Activated naive CD4-positive, alpha-beta T cell treated with anti-CD3 and anti-CD28 coated beads, Interleukin-2, amount 10 ng/mL, durations not matched to agents 7 days and 5 days (primary cell): ENCODE results near the gene RASD1.

ENCODE experiments used
- CTCF ChIA-PET: fragments of 350-600 bp; sonication (Branson Sonifier 250); formaldehyde crosslinking; loops from one replicate; lab custom pipeline; 2021; ENCODE audit warnings: antibody characterized with exemption; lab: Charles Lee
- DNase-seq: peaks from one replicate; pipeline ENCODE4 v3.0.0-alpha.2; 2020
- H3K27ac Mint-ChIP-seq: one replicate; pipeline ENCODE4 v1.8.0; 2021; ENCODE audit warnings: mild to moderate bottlenecking, moderate library complexity, mixed read lengths
- H3K27me3 Mint-ChIP-seq: one replicate; pipeline ENCODE4 v1.8.0; 2021; ENCODE audit warnings: mild to moderate bottlenecking, mixed read lengths
- H3K36me3 Mint-ChIP-seq: one replicate; pipeline ENCODE4 v1.8.0; 2021; ENCODE audit warnings: mixed read lengths
- H3K4me1 Mint-ChIP-seq: one replicate; pipeline ENCODE4 v1.8.0; 2021; ENCODE audit warnings: mixed read lengths
- H3K4me3 Mint-ChIP-seq: one replicate; pipeline ENCODE4 v1.8.0; 2021; ENCODE audit warnings: mild to moderate bottlenecking, moderate library complexity, mixed read lengths
- H3K9me3 Mint-ChIP-seq: one replicate; pipeline ENCODE4 v1.8.0; 2021; ENCODE audit warnings: mixed read lengths

The RASD1 gene

DNA sequence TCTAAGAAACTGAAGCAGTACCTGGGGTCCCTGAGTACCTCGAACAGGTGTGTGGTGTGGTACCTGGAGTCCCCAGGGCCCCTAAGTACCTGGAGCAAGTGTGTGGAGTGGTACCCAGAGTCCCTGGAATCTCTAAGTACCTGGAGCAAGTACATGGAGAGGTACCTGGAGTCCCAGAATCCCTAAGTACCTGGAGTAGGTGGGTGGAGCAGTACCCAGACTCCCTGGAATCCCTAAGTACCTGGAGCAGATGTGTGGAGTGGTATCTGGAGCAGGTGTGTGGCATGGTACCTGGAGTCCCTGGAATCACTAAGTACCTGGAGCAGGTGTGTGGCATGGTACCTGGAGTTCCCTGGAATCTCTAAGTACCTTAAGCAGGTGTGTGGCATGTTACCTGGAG, 41.9 kb downstream of the RASD1 start:
- H3K36me3 Mint-ChIP-seq = no peaks in the 10 kb centered on the region
- no peak overlapping the region for H3K27ac Mint-ChIP-seq
- H3K4me1 Mint-ChIP-seq = no peaks in the 10 kb centered on the region
- H3K27me3 Mint-ChIP-seq = peaks cover 21% of the 10 kb centered on the region
- H3K9me3 Mint-ChIP-seq = no peaks in the 10 kb centered on the region
- no peak for DNase-seq
- CTCF ChIA-PET = no interaction called here
- H3K4me3 Mint-ChIP-seq = no peak overlapping the region

DNA sequence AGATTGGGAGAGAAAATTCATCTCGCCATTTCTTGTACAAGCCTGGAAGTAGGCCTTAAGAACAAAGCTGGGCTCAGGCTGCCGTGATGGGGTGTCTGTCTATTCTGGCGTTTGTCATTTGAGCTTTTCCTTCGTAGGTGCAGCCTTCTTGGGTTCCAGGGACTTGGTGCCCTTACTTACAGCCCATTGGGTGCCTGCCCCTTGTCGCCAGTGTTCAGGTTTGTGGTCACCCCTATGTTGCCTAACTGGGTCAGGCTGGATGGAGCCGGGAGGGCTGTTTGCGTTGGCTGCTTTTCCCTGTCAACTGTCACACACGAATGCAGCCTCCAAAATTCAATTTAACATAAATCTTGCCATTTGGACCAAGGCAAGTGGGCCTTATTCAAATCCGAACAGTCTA, 43.1 kb downstream of the RASD1 start:
- DNase-seq = no peak
- Mint-ChIP-seq H3K9me3 (no peaks in the 10 kb centered on the region), H3K27me3 (peaks cover 21% of the 10 kb centered on the region), H3K4me3 (no peak overlapping the region), H3K36me3 (no peaks in the 10 kb centered on the region), H3K27ac (no peak overlapping the region), H3K4me1 (no peaks in the 10 kb centered on the region)
- CTCF ChIA-PET = no interaction called here

DNA sequence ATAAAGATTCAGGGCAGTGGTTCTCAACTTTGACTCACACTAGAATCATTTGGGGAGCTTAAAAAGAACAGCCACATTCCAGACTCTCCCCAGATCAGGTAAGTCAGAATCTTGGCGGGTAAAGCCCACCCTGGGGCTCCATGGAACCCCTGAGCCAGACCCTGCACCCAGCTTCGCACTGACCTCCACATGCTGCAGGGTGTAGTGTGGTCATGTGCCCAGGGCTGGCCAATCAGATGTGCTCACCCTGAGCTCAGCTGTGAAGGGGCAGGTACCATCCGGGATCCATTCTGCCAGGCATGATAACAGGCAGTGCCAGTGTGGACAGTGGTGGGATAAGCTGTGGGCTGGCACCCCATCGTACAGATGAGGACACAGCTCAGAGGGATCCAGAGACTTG, 47.5 kb downstream of the RASD1 start:
- H3K27me3 Mint-ChIP-seq = peaks cover 36% of the 10 kb centered on the region
- CTCF ChIA-PET = no interaction called here
- no peak overlapping the region for H3K27ac Mint-ChIP-seq
- no peaks in the 10 kb centered on the region for H3K9me3 Mint-ChIP-seq
- H3K4me3 Mint-ChIP-seq = no peak overlapping the region
- no peaks in the 10 kb centered on the region for H3K36me3 Mint-ChIP-seq
- H3K4me1 Mint-ChIP-seq = no peaks in the 10 kb centered on the region
- DNase-seq = no peak

DNA sequence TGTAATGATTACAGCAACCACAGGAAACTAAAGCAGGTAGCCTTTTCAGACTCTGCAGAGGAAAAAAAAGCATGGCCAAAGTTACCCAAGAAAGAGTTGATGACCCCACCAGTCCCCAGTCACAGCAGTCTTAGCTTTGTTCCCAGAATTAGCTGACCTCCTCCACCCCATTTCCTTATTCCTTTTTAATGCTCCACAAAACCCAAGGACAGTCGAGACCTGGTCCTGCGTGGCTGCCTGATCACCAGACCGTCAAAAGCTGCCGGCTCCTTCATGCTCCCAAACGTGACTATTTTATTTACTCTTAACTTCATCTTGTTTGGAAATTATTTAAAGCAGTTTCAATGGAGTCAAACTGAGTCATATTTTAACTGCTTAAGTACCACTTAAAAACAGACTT, 48.1 kb downstream of the RASD1 start:
- DNase-seq = no peak
- Mint-ChIP-seq H3K27ac (no peak overlapping the region), H3K4me3 (no peak overlapping the region), H3K27me3 (peaks cover 37% of the 10 kb centered on the region), H3K9me3 (no peaks in the 10 kb centered on the region), H3K4me1 (no peaks in the 10 kb centered on the region), H3K36me3 (no peaks in the 10 kb centered on the region)
- CTCF ChIA-PET = no interaction called here

DNA sequence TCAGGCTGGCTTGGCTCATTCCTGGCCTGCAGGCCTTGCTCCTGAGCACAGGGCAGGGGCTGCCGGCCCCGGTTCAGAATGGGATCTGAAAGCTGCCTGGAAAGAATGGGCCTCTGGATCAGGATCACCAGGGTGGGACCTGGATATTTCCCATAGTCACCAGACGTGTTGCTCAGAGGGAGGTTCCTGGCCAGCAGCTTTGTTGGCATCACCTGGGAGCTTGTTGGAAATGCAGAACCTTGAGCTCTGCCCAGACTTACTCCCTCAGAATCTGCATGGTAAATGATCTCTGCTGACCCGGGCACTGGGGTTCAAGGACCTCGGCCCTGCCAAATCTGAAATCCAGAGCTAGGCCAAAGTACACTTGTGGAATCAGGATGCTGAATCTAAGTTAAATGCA, 48.9 kb downstream of the RASD1 start:
- CTCF ChIA-PET = no interaction called here
- Mint-ChIP-seq H3K27ac (no peak overlapping the region), H3K36me3 (no peaks in the 10 kb centered on the region), H3K4me1 (no peaks in the 10 kb centered on the region), H3K27me3 (peaks cover 37% of the 10 kb centered on the region), H3K4me3 (no peak overlapping the region), H3K9me3 (no peaks in the 10 kb centered on the region)
- no peak for DNase-seq

DNA sequence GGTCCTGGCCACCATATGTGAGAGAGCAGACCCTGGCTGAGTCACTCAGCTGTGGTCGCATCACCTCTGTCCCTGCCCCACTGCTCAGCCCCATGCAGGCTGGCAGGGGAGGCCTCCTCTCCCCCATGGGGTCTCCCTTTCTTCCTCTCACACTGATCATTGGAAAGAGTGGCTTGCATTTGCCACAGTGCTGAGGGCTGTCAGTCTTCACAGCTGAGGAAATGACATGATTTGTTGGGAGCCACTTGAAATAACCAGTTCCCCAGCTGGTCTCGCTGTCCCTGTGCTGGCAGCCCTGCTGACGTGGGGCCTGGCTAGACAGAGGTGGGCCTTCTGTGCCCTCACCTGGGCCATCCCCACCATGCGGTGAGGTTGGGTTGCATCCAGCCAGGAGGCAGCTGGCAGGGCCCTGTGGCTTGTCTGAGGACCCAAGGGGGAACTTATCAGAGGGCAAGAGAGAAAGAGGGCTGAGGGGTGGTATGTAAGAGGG, 49.5 kb downstream of the RASD1 start:
- Mint-ChIP-seq H3K27ac (no peak overlapping the region), H3K27me3 (peaks cover 37% of the 10 kb centered on the region), H3K36me3 (no peaks in the 10 kb centered on the region), H3K4me3 (no peak overlapping the region), H3K9me3 (no peaks in the 10 kb centered on the region), H3K4me1 (no peaks in the 10 kb centered on the region)
- CTCF ChIA-PET = no interaction called here
- DNase-seq = no peak

DNA sequence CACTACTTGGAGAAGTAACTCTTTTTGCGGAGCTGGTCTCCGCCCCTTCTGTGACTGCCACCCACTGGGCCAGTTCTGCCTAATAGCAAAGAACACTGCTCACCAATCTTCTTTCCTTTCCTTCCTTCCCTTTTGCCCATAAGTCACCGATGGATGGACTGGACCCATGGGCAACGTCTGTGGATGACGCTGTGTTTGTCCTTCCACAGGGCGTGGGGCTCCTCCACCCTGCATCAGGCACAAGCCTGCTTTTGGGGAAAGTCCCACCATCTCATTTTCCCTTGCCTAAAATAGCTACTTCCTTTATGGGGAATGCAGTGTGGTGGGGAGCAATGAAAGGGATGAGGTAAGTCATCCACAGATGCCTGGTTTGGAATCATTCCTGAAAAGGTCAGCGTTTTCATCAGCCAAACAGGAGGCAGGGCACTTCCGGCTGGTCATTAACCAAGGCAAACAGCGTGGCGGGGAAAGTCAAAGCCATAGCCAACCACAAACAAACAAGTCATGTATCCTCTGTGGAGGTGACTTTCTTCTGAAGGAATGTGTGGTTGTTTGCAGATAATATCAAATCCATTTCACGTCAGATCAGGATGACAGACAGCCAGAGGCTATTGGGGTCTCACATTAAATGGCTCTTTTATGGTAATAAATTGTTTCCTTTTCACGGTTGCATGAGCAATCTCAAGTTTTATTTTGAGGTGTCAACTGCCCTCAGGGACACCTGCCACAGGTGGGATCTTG, 50.1 kb downstream of the RASD1 start:
- H3K4me1 Mint-ChIP-seq = no peaks in the 10 kb centered on the region
- no peak for DNase-seq
- H3K9me3 Mint-ChIP-seq = no peaks in the 10 kb centered on the region
- H3K27me3 Mint-ChIP-seq = peaks cover 37% of the 10 kb centered on the region
- no peak overlapping the region for H3K27ac Mint-ChIP-seq
- no peaks in the 10 kb centered on the region for H3K36me3 Mint-ChIP-seq
- no peak overlapping the region for H3K4me3 Mint-ChIP-seq
- CTCF ChIA-PET = no interaction called here

DNA sequence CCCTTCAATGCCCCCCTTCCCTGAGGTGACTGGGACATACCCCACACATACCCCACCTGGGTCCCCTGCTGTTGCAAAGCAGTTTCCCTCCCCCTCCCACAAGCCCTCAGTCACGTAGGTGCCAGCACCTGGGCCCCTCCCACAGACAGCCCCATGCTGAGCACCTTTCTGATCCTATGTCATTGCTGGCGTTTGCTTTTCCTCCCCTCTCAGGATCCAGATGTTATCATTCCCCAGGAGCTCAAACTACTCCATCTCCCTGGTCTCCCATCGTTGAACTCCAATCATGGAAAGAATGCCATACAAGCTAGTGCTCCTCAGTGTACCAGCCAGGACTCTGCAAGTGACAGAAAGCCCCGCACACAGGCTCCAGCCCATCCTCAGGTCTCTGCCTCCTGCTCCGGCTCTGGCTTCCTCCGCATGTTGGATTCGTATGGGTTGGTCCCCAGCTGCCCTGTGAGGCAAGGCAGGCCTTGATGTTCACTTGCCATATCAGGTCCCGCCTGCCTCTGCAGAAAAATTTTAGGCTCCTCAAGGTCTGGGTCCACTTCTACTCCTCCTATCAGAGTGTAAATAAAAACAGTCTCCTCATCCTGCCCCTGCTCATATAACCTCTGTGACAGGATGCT, 50.8 kb downstream of the RASD1 start:
- Mint-ChIP-seq H3K4me1 (no peaks in the 10 kb centered on the region), H3K27me3 (peaks cover 31% of the 10 kb centered on the region), H3K9me3 (no peaks in the 10 kb centered on the region), H3K27ac (no peak overlapping the region), H3K4me3 (no peak overlapping the region), H3K36me3 (no peaks in the 10 kb centered on the region)
- CTCF ChIA-PET = no interaction called here
- no peak for DNase-seq
